Endothelial cell of hepatic sinusoid (primary cell): Measurements from ENCODE around the gene PHKB.

Experiments
- in situ Hi-C: cut with HindIII; loops from 2 replicates; pipeline ENCODE4 v1.10.0; 2017; ENCODE audit warnings: low sequenced_read_pairs

PHKB gene

GRCh38 chr16:47613251-47613650, 152.1 kb downstream of the PHKB start:
- in situ Hi-C loops: no loop called here

DNA sequence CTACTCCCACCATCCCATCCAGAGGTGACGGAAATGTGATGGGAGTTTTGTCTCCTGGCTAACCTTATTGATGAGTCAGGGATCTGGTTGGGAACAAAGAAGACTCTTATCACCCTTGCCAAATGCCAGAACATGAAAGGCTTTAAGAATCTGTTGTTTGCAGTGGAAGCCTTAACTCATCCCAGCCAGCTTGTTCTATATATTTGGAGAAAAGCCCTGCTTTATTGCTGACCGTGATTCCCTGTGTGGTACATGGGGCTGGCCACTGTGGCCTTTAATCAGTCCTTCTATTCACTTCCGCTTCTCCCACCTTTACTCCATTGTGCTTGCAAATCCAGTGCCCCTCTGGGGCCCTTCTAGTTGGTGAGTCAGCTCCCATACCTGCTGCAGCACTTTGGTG, 156.6 kb downstream of the PHKB start:
- in situ Hi-C loops: no loop called here

GRCh38 chr16:47622451-47623176, 161.5 kb downstream of the PHKB start:
- in situ Hi-C loops: no loop called here

DNA sequence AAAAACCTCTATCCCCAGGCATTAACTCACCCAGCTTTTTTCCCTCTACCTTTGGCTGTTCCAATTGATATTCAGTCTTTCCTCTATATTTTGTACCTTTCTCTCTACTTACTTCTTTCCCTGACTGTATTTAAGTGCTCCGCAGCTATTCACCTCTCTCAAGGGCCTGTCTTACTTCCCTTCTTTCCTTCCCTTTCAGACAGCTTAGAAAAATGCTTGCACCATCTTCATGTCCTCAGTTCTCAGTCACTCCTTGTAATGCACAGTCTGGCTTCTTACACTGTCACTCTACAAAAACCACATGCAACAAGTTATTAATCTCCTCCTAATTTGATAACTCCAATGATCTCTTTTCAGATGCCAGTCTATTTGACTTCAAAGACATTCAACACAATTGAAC, 163.4 kb downstream of the PHKB start:
- in situ Hi-C loops: no loop called here

- in situ Hi-C loops: no loop called here
Observed at GRCh38 chr16:47625115-47625567, 164.0 kb downstream of the PHKB start.

- in situ Hi-C loops: no loop called here
Observed at GRCh38 chr16:47626246-47626645, 165.1 kb downstream of the PHKB start.

GRCh38 chr16:47627085-47627639, 166.0 kb downstream of the PHKB start:
- in situ Hi-C loops: no loop called here

- in situ Hi-C loops: no loop called here
Observed at GRCh38 chr16:47627721-47628120, 166.6 kb downstream of the PHKB start.

DNA sequence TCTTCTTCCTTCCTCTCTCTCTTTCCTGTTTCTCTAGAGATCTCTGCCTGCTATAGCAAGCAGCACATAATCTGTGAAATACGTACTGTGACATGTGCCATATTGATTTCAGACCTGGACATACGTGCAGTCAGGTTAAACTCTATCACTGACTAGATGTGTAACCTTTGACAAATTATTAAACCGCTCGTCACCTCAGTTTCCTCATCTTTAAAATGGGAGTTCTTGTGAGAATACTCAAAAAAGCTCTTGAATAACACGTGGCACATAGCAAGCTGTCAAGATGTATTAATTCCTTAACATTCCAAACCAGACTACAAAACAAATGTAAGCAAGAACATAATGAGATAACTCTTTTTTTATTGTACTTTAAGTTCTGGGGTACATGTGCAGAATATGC, 170.0 kb downstream of the PHKB start:
- in situ Hi-C loops: no loop called here

GRCh38 chr16:47634126-47634525, 173.0 kb downstream of the PHKB start:
- in situ Hi-C loops: no loop called here

DNA sequence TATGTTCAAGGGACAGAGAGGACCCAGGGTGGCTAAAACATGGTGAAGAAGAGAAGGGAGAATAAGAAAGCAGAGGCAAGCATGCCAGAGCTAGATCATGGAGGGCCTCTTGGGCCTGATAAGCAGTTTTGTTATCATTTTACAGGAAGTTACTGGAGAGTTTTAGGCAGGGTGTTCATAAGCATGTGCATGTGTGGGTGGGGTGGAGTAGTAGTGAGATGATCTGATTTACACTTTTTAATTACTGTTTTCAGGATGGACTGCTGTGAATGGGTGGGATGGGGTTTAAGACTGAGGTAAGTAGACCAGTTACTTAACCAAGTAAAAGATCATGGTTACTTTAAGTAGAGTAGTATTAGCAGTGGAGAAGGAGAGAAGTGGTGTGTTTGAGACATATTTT, 173.6 kb downstream of the PHKB start:
- in situ Hi-C loops: no loop called here

DNA sequence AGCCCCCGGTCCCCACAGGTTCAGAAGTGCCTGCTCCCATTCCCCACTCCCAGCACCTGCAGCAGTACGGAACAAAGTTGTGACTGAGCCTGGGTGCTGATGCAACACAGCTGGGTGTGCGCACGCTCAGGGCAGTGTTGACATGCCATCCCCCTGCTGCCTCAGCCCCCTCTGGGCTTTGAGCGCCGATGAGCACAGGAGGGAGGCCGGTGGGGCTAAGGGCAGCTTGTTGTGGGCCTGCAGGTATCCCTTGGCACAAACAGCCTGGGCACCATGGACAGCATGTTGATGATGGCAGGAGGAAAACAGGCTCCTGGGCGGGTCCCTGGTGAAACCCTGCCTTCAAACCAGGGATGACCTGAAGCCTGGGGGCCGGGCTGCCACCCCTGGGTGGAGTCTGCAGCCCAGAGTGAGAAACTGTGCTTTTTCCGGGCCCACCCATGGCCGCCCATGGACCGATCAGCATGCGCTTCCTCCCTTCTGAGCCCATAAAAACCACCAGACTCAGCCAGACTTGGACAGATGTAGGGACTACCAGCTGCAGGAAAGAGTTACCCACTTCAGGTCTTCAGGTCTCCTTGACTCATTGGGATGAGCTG, 175.5 kb downstream of the PHKB start:
- in situ Hi-C loops: no loop called here

DNA sequence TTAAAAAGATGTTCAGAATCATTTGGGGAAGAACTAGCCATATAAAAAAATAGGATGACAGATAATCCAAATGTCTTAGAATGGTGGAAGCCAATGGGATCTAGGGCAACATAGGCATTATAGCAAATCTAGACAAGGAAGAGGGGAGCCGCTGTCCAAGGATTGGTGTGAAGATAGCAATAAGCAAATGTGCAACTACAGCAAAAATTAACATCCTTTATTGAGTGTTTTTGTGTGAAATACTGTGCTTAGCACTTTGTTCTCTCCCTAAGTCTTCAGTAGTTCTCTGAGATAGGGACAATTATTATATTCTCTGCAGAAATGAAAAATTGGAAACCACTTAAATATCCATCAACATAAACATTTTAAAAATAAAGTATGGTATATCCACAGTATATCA, 177.0 kb downstream of the PHKB start:
- in situ Hi-C loops: no loop called here

GRCh38 chr16:47640661-47641060, 179.5 kb downstream of the PHKB start:
- in situ Hi-C loops: no loop called here

GRCh38 chr16:47643323-47644000, 182.3 kb downstream of the PHKB start:
- in situ Hi-C loops: no loop called here

DNA sequence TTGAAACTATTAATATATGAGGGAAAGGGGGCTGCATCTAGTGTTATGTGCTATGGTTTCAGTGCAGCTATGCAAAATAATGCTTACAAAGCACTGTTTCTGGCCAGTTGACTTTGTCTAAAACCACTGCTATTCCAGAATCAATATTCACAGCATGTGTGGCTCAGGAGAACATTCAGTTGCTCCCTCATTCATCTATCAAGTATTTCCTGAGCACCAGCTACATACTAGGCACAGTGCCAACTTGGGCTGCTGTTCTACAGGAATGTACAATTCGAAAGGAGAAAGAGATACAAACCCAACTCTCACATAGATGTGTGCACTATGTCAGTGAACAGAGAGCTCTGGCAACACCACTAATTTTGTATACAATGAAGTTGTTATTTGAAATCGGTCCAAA, 183.0 kb downstream of the PHKB start:
- in situ Hi-C loops: no loop called here

DNA sequence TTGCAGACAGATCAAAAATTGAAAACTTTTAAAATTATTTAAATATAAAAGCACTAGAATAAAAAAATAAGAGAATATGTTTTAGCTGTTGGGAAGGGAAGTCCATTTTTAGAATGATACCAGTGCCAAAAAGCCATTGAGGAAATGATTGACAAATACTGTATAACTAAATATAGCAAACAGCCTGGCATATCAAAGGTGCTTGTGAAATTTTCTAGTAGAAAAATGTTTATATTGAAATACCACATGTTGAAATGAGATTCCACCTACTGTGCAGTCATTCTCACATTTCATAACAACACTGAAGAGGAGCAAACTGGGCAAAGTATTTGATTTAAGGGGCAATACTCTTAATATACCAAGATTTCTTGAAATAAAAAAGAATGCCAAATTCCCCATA, 183.5 kb downstream of the PHKB start:
- in situ Hi-C loops: no loop called here

DNA sequence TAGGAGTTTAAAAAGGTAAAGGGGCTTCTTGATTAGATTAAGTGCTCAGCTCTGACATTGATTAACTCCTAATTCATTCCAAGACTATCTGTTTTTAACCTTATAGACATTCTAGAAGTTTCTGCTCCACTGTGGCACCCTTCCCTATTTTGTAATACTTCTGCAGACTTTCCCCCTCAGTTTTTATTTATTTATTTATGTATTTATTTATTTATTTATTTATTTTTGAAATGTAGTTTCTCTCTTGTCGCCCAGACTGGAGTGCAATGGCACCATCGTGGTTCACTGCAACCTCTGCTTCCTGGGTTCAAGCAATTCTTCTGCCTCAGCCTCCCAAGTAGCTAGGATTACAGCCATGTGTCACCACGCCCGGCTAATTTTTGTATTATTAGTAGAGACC, 185.8 kb downstream of the PHKB start:
- in situ Hi-C loops: no loop called here

DNA sequence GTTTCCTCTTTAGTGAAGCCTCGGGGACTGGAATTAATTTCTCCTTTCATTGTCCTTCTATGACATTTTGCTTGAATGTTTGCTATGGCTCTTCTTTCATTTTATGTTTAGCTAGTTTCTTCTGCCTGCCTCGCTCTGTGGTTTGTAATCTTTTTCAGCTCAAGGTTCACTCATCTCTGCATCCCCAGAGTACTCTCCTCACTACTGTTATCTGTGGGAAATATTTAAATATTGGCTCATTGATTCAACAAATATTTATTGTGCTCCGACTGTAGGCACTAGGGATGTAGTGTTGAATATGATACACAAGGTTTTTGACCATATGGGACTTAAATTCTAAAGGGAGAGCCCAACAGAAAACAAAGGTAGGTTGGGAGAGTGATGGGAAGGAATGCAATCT, 195.9 kb downstream of the PHKB start:
- in situ Hi-C loops: no loop called here

DNA sequence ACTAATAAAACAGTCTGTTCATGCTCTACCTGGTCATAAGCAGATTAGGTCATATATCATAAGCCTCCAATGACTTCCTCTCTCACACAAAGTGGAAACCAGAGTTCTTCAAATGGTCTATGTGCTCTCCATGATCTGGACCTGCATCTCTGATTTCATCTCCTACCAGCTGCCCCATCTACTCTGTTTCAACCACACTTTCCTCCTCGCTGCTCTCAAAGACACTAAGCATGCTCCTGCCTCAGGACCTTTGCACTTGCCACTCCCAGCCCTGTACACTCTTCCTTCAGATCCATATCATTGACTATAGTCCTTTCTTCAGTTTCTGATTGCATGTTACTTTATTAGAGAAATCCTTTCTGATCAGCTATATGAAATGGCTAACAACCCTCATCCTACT, 196.8 kb downstream of the PHKB start:
- in situ Hi-C loops: no loop called here

DNA sequence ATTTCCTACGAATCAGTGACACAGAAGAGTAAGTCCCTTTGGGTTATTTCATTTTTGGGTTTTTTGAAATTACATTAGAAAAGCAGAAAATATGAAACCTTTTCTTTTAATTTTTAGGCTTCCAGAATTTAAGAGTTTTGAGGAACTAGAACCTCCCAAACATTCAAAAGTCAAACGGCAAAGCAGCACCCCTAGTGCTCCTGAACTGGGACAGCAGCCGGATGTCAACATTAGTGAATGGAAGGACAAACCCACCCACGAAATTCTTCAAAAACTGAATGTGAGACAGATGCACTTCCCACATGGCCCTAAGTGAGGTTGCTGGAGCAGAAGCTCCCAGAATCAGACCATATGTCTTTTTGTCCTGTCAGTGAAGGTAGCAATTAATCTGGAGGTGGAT, 199.4 kb downstream of the PHKB start:
- in situ Hi-C loops: no loop called here
